Activated CD4-positive, alpha-beta T cell treated with anti-CD3 and anti-CD28 coated beads for 24 hours (primary cell): ENCODE measurements around the gene C16orf96.

Experiments used
- DNase-seq, 2 donors: peaks; one replicate each; pipeline ENCODE4 v3.0.0-alpha.2; 2020; ENCODE audit warnings: low read depth in 2 of 2

Gene C16orf96

DNA sequence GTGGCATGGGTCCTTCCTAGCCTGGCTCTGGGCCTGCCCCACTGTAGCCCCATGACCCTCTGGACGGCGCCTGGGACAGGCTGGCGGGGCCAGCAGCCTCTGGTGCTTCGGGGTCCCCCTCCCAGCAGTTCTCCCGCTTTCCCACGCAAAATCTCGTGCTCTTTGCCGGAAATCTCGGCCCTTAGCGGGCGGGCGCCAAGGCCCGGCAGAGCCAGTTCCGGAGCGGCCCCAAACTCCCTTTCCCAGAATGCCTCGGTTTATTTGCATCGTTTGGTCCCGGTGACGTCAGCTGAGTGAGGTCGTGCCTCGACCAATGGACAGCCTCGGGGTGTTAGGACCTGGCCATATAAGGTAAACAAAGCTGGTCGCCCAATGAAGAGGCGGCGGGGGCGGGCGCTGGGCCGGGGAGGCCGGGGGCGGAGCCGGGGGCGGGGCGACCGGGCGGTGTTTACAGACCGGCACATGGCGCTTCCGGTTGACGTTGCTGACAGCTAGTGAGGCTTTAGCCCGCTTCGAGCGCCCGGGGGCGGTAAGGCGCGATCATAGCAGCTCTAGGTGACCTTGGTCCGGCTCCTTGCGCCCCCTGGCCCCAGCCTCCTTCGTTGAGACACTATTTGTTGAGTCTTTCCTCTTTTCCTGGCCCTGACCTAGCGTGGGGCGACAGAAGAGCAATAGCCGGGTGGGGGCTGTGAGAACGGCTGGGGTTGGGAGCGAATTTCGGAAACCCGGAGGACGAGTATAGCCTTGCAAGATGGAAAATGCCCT is 60.1 kb downstream of the C16orf96 start:
- DNase-seq = peak; percentile 97 to 98

DNA sequence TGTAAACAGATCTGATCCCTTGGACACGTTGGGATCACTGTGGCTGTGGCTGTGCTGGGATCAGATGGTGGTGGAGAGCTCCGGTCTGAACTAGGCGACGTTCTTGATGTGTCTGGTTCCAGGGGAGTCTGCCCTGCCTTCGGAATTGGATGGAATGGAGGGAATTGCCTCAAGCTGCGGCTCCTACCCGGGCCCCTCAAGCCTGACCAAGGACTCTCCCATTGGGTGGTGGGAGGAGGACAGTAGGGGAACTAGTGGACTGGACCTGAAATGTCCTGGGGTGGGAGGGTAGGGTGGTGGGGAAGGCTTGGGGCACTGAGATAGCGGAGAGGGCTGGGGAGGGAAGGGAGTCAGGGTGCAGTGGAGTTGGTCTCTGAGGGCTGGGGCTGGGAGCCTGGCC is 61.7 kb downstream of the C16orf96 start:
- DNase-seq = no peak

DNA sequence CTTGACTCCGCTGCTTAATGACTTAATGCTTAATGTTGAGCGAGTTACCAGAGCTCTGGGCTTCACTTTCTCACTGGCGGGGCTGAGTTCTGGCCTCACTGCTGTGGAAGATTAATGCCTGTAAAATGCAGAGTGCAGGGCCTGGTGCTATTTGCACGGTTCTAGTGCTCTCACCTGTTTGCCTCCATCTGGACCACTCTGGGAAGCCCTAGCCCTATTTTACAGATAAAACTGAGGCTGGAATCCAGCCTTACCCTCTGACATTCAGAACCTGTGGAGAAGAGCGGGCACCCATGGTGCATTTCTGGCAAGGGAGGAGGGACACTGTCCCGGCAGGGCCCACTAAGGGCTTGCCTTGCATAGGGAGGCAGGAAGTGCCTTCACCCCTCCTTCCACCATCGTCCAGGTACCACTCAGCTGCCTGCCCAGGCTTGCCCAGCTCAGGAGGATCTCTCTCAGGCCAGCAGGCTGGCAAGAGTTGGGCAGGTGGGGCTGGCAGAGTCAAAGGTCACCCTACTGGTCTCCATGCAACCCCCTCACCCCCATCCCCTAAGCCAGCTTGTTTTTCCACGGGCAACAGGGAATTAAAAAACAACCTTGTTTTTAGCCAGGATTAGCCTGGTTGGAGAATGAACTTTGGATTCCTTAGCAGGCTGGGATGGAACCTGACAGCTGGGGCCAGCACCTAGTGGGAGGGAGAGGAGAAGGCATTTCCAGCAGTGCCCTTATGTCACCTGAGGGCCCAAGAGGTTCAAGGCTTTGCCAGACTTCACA is 62.7 kb downstream of the C16orf96 start:
- no peak for DNase-seq

DNA sequence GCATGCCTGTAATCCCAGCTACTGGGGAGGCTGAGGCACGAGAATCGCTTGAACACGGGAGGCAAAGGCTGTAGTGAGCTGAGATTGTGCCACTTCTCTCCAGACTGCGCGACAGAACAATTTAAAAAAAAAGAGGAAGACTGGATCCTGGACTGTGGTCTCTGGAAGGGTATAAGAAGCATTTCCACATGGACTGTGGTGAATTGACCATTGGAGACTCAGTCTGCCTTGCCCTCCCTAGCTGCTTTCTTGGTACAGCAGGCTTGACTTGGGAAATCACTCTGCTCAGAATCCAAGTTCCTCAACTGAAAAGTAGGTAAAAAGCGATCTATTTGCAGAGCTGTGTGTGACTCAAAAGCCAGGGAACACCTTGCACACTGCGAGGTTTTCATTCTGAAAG is 67.5 kb downstream of the C16orf96 start:
- no peak for DNase-seq

DNA sequence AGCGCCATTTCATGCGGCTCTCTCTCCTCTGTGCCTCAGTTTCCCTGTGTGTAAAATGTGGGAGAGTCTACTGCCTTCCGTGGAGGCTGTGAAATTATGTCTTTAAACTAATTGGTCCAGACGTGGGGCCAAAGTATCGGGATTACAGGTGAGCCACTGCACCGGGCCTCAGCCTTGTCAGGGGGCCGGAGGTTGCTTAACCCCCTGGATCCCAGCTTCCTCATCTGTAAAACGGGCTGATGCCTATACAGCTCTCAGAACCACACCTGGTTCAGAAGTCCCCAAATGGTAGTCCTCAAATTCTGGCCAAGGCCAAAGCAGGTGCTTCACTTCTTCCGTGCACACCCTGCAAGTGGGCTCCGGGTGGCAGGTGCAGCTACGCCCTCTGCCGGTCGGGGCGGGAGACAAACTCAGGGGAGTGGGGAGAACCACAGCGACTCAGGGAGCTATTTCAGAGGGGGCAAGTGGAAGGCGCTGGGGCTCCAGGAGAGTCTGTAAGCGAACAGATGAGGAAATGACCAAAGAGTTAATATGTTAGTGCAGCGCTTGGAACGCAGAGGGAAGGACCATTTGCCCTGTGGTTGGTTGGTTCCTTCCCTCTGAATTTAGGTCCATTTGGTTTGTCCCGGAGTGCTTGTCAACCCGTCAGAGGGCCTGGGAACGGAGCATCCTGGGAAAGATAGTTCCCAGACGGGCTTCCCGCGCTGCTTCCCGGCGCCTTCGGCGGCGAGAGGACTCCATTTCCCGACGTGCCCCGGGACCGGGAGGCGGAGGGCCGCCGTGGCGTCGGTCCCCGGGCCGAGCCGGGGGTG is 68.1 kb downstream of the C16orf96 start, which contains the start of gene MGRN1:
TSS of gene MGRN1 (plus strand) at position 812 of the 812 bp plus-strand sequence. CDS start 135 bp downstream, outside the sequence.
- DNase-seq = peak; percentile 87 to 89

DNA sequence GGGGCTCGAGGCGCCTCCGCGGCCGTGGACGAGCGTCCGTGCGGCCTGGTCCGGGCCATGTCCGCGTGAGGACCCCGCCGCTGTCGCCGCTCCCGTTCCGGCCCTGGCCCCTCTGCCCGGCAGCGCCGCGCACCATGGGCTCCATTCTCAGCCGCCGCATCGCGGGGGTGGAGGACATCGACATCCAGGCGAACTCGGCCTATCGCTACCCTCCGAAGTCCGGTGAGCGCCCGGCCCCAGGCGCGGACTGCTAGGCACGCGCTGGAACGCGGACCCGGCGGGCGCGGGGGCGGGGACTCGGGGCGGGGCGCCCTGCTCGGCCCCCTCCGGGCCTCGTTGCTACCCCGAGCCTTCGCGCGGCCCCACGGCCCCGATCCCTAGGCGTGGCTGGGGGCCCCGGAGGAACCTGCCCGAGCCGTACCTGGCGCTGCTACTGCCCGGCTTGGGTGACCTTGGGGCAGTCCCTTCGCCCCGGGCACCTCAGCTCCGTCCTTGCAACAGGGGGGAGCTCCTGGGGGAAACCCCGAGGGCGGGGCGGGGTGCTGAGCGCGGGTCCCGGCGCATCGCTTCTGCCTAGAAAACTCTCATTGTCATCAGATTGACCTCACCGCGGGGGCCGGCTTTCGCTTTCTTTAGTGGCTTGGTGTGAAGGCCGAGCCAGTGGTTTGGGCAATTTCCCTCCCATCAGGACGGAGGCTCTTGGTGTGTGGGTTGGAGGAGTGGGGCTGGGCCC is 68.9 kb downstream of the C16orf96 start:
- DNase-seq = peak; percentile 39 to 70

DNA sequence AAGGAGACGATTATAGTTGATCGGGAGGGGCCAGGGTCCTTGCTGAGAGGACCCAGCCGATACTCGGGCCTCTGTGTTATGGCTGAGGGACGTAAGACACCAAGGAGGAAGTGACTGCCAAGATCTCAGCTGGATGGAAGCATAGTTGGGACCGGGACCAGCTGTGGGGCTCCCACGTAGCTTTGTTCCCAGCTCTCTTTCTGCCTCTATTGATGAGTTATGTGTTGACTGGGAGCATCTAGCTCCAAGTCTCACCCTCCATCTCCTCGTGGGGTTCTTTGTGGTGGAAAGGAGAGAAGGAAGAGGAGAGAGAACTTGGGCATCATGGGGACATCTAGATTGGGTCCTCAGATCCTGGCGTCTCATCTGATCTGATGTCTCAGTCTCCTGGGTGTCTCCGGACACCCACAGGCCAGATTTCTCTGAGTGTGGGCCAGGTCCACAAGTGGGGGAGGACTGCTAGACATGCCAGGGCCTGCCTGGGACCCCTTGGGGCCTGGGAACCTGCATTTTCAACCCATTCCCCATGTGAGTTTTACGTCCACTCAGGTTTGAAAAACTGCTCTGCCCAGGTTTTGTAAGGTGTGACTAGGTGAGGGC is 69.5 kb downstream of the C16orf96 start:
- DNase-seq = no peak

DNA sequence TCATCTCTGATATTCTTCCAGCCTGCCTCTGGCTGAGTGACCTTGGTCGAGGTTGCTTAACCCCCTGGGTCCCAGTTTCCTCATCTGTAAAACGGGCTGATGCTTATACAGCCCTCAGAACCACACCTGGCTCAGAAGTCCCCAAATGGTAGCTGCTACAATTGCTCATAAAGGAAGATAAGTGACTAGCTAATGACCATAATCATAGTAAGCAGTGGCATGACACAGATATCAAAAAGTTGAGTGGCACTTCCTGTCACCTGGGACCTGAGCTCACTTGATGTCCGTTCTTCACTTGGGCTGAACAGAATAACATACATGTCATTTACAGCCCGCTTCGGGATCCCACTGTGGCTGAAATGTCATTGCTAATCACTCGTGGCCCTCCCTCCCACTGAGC is 70.3 kb downstream of the C16orf96 start:
- no peak for DNase-seq

DNA sequence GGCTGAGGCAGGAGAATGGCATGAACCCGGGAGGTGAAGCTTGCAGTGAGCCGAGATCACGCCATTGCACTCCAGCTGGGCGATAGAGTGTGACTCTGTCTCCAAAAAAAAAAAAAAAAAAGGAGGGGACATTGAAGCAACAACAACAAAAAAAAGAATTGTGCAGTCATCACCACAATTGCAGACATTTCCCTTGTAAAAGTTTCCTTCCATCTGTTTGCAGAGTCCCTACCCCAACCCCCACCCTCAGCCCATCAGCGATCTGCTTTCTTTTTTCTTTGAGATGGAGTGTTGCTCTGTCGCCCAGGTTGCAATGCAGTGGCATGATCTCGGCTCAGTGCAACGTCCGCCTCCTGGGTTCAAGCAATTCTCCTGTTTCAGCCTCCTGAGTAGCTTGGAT is 72.1 kb downstream of the C16orf96 start:
- DNase-seq = no peak

DNA sequence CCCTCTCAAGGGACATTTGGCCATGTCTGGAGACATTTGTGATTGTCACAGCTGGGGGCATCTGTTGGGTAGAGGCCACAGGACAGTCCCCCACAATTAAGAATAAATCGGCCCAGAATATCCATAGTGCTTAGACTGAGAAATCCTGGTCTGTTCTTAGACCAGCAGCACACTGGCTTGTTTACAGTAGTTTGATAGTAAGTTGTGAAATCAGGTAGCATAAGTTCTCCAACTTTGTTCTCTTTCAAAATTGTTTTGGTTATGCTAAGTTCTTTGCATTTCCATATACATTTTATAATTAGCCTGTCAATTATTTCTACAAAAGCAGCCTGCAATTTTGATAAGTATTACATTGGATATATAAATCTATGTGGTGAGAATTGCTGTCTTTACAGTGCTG is 75.3 kb downstream of the C16orf96 start:
- no peak for DNase-seq

DNA sequence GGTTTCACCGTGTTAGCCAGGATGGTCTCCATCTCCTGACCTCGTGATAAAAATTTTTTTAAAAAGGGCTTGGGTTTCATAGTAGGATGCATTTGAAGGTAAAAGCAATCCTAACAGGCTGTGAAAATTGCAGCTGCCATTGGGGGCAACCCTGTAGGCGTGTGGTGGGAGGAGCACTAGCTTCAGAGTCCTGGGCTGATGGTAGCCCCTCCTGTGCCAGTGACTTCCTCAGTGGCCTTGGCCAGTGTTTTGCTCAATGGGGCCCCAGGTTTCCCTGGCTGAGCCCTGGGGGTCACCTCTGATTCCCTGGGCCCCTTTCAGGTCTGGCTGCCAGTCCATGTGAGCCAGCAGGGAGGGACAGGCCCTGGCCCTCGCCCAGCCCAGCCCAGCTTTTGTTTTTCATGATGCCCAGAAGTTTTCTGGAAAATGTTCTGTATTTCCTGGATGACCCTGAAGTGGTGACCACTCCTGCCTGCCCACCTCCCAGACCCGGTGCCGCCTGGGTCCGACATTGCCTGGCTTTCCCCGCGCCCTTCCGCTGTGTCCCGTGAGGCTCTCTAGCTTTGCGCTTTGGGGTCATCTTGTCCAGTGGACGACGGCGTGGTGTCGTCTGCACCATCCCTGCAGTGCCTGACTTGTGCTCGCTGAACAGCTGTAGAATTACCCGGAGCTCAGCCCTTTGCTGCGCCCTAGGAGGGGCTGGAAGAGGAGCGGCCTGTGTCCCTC is 77.9 kb downstream of the C16orf96 start:
- no peak for DNase-seq

DNA sequence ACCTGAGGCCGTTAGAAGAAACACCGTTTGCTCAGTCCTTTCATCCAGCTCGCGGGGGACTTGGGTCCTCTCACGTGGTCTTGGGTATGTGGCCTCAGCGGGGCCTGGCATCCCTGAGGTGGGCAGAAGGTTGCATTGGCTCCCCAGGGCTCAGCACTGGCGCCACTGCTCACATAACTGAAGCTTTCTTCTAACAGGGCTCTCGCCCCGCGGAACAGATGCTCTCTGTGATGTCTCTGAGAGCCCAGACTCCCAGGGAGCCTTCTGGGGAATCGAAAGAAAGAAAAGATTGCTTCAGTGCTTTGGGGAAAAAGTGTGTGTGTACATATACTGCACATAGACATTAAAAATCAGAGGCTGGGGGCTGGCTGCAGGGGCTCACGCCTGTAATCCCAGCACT is 78.6 kb downstream of the C16orf96 start:
- DNase-seq = no peak

DNA sequence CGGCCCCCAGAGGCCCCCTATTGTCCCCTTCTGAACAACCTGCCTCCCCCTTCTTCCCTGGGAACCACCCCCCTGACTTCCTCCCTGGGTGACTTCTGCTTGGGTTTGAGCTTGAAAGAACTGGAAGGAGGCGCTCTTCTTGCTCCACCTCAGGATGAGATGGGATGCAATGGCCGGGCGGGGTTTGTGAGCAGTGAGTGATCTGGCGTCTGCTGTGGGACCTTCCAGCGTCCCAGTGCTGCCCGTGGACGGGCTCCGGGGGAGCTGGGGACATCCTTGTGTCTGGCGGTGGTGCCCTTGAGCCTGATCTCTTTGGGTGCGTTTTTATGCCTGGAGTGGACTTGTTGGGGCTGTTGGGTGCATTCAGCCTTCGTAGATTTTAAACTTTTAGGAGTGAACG is 80.1 kb downstream of the C16orf96 start:
- no peak for DNase-seq

DNA sequence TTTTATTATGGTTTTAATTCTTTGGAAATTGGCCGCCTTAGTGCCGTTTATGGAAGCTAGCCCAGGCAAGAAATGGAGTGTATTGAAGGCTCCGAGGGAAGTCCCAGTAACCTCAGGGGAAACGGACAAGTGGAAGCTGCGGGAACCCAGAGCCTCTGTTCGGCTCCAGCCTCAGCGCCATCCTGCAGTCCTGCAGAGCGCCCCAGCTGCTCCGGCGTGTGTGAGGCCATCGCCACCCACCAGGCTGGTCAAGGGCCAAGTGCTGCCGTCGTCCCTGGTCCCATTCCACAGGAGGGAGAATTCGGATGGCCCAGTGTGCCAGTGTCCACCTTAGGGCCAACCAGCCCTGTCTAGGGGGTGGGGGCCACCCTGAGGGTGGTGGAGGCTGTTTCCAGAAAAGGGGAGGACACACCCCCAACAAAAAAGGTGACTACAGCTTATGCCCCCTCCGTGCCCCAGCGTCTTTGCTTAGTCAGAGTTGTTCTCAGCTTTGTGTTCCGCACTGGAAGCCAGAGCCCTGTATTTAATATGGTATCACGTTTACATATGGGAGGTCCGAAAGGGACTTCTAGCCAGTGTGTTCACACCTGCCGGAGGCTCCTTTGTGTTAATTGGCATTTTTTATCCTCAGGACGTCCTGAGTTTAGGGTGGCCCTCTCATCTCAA is 81.5 kb downstream of the C16orf96 start:
- DNase-seq = no peak

DNA sequence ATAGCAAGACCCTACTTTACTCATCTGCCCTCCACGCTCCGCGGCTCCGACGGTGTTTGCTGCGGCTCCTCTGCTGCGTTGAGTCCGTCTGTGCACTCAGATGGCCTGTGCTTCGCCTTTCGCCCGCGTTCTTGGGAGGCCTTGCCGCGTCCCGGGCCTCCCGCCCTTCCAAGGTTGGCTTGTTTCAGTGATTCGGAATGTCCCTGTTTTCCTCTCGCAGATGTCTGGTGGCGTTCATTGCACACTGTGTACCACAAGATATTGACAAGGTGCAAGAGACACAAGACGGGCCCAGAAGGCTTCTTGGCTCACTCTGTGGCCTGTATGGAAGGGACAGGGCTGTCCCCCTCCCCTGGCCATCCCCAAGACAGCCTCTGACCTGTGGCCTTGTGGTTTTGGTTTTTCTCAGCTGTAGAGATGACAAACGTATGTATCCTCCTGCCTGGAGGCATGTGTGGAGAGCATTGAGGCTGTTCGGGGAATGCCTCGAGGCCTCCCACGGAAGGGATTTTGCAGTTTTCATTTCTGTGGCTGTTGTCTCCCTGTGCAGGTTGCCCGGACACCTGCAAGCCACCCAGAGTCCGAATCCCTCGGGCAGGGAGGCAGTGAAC is 83.9 kb downstream of the C16orf96 start:
- no peak for DNase-seq

DNA sequence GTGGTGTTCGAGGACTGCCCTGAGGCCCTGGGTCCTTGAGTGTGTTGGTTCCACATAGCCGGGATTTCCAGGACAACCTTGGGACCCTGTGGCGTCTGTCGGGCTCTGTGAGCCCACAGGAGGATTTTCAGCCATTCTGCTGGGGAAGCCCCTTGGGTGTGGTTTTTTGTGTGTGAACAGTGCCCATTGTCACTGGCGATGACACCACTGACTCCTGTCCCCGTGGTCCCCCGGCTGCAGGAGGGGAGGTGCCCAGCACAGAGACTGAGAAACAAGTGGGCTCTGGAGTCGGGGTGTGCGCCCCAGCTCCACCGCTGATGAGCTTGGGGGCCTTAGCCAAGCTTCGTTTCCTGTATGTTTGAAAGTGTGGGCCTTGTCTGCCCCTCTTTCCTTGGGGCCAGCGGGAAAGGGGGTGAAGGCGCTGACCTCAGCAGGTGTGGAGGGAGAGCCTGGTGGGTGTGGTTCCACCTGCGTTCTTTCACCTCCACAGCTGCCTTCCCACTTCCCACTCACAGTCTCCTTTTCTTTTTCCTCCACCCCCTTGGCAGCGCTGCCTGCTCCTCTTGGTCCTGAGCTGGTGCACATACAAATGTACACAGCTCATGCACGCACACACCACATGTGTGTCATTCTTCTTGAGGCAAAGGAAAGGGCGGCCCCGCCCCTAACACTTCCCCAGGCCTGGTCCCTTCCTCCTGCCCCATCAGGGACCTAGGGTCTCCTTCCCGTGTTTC is 84.6 kb downstream of the C16orf96 start:
- no peak for DNase-seq

DNA sequence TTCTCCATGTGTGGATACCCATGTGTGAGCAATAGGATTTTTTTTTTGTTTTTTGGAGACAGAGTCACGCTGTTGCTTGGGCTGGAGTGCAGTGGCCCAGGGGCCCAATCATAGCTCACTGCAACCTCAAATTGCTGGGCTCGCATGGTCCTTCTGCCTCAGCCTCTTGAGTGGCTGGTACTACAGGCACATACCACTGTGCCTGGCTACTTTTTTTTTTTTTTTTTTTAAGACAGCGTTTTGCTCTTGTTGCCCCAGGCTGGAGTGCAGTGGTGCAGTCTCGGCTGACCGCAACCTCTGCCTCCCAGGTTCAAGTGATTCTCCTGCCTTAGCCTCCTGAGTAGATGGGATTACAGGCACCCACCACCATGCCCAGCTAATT is 85.2 kb downstream of the C16orf96 start:
- no peak for DNase-seq

DNA sequence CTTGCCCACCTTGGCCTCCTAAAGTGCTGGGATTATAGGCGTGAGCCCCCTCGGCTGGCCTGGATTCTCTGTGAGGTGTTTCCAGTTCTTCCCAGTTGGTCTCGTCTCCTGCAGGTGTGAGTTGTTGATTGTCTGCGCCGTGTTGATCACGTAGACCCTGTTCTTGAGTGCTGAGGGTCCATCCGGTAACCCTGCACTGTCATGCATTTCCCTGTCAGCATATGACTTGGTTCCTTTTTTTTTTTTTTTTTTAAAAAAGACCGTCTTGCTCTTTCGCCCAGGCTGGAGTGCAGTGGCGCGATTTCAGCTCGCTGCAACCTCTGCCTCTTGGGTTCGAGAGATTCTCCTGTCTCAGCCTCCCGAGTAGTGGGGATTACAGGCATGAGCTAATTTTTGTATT is 85.8 kb downstream of the C16orf96 start:
- no peak for DNase-seq
